ENCODE results near the gene HSD3B2. TPM values are rescaled to one million over a fixed set of nuclear protein-coding genes. Genes with fewer than 3 reads are reported as not detected.

Gene HSD3B2
- total RNA-seq, 1 experiment from 2014 or later: not detected

DNA sequence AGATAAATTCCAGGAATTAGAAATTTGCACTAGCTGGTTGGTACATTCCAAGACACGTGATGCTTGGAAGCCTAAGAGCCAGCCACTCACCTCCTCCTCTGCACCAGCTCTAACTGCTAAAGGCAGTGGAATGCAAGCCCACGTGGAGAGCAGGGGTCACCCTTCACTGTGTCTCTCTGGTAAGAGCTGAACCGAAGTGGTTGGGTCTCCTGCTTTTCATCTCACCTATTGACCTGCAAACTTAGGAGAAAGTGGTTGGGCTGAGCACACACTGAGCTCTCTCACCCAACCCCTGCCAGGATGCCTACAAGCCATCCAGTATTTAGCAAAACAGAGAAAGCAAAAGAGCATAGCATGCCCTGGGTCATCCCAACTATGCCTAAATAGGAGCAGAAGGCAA is 27.1 kb upstream of the HSD3B2 start:
- Histone ChIP-seq H3K4me3 (no peak overlapping the region), H3K9me3 (no peaks in the 10 kb centered on the region), H3K36me3 (no peaks in the 10 kb centered on the region), H3K27me3 (no peaks in the 10 kb centered on the region; the same call in 1 of the 2 replicates)
- DNase-seq: no peak

DNA sequence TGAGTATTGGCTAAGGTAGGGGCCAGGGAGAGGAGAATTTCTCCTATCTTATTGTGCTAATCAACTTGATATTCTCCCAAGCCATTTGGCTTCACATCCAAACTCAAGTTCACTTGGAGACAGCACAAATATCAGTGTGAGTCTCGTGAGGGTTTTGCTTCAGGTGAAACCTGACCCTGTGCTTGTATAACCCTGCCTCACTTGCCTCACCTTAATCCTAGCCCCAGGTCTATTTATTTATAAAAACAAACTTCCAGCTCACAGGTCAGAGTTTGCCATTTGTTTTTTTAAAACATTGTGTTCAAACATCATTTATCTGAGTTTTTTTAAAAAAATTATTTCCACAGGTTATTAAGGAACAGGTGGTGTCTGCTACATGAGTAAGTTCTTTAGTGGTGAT is 26.5 kb upstream of the HSD3B2 start:
- Histone ChIP-seq H3K4me3 (no peak overlapping the region), H3K36me3 (no peaks in the 10 kb centered on the region), H3K27me3 (no peaks in the 10 kb centered on the region; the same call in 1 of the 2 replicates), H3K9me3 (no peaks in the 10 kb centered on the region)
- no peak for DNase-seq

DNA sequence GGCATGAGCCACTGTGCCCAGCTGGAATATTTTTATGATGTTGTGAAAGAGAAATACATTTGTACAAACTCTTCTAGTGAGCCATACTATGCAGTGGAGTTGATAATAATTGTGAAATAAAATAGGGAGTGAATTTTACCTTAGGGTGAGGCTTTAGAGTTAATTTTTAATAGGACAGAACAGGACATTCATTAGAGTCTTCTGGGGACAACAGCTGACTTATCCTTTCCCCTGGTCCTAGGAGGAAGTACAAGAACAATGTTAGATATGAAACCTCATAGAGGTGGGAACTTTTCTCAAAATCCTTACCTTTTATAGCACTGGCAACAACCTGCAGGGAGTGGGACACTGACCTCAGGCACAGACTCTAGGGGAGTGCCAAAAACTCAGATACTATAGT is 24.4 kb upstream of the HSD3B2 start:
- Histone ChIP-seq H3K36me3 (no peaks in the 10 kb centered on the region), H3K9me3 (no peaks in the 10 kb centered on the region), H3K4me3 (no peak overlapping the region), H3K27me3 (no peaks in the 10 kb centered on the region; the same call in 1 of the 2 replicates)
- DNase-seq: no peak

DNA sequence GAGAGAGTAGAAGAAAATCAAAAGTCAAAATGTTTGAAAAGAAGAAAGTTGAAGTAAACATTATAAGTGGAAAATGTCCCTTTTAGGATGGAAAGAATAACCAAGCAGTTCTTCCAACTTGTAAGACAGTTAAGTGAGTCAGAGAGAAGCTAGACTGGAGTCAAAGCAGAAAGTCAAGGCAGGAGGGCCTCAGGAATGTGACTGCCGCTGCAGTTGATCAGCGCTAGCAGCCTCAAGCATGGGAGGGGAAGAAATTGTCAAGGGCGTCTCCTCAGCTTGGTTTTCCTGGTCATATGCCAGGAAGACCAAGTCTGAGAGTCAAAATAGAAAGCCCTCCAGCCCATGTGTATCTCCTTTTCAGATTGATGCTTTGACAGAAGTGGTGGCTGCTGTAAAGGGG is 23.2 kb upstream of the HSD3B2 start:
- no peaks in the 10 kb centered on the region for H3K36me3 ChIP-seq
- H3K27me3 ChIP-seq: no peaks in the 10 kb centered on the region; the same call in none of the 2 replicates
- no peak for DNase-seq
- no peaks in the 10 kb centered on the region for H3K9me3 ChIP-seq
- H3K4me3 ChIP-seq: no peak overlapping the region

DNA sequence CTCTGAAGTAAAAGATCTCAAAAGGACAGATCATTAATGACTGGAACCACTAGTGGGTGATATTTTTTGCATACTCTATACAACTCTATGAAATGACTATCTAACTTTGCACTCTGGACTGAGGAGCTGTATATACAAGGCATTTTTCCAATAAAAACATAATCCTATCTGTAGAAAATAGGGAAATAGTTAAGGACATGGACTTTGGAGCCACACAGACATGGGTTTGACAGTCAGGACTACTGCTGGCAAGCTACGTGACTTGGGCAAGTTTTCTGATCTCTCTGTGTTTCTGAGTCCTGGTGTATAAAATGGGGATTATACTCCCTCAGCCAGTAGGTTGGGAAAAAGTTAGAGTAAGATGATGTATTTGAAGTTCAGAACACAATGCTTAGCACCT is 20.9 kb upstream of the HSD3B2 start:
- Histone ChIP-seq H3K9me3 (no peaks in the 10 kb centered on the region), H3K36me3 (no peaks in the 10 kb centered on the region), H3K4me3 (no peak overlapping the region), H3K27me3 (no peaks in the 10 kb centered on the region; the same call in none of the 2 replicates)
- DNase-seq: no peak

DNA sequence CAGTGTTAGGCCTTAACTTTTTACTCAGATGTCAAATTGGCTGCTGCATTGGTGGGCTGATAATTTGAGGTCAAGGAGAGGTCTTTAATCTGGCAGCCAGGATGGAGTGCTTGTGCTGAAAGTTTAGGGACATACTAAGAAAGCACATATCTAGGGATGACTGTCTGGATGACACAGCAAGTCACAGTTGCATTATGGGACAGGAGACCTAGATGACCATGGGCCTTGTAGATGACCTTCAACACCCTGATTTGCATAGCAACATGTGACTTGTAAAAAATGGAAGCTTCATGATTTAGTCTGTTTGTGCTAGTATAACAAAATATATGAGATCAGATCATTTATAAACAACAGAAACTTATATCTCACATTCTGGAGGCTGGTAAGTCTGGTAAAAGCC is 18.0 kb upstream of the HSD3B2 start:
- no peaks in the 10 kb centered on the region for H3K36me3 ChIP-seq
- no peak for DNase-seq
- peaks cover 4% of the 10 kb centered on the region for H3K9me3 ChIP-seq
- no peak overlapping the region for H3K4me3 ChIP-seq
- H3K27me3 ChIP-seq: peaks cover 3% of the 10 kb centered on the region

DNA sequence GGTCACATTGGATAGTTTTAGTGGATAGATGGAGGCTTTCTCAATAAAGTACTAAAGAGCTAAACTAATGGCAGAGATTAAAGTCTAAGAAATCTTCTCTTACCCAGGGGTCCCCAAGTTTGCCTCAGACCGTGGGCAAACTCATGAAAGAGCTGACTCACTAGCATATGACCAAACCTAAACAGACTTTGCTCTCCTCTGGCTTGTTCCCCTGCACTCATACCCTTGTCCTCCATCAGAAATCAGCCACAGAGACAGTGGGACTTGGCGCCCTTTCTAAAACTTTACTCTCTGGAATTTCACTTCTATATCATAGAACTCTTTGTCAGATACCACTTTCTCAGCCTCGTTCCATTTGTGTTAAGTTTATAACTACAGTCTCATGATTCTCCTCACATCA is 17.0 kb upstream of the HSD3B2 start:
- DNase-seq: no peak
- Histone ChIP-seq H3K36me3 (no peaks in the 10 kb centered on the region), H3K4me3 (no peak overlapping the region), H3K9me3 (peaks cover 4% of the 10 kb centered on the region), H3K27me3 (peaks cover 3% of the 10 kb centered on the region)

DNA sequence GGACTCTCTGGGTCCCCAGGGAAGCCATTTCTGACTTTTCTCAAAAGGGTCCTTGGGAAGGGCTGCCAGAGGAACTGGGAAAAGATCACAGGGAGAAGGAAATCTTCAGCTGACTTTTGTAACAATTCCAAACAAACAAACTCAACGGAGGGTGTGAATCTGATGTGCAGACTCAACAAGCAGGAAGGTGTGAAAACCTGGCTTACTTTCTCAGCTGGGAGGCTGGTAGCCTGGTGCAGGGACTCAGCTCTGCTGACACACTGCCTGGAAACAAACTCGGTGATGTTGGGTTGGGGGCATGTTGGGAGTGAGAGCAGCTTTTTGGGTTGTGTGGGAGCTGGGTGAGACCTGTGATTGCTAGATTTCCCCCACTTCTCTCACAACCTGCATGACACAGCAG is 10.2 kb upstream of the HSD3B2 start:
- DNase-seq: no peak
- Histone ChIP-seq H3K9me3 (peaks cover 33% of the 10 kb centered on the region), H3K36me3 (no peaks in the 10 kb centered on the region), H3K27me3 (peaks cover 12% of the 10 kb centered on the region), H3K4me3 (no peak overlapping the region)

DNA sequence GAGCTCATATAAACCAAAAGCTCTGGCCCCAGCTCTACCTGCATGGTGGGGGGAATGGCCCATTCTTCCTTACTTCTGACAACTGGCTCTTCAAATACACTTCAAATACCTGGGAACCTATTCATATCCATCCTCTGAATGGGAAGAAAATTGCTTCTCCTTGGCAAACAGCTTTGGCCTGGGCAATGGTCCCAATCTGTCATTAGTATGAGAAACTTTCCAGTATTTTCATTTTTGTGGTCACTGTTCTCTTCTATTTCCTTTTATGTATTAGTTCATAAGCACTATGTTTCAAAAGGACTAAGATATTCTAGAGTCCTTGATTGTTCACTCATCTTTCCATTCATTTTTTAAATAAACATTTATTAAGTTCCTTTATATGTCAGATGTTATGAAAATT is 5.2 kb upstream of the HSD3B2 start:
- DNase-seq: peak; percentile 79
- peaks cover 22% of the 10 kb centered on the region for H3K9me3 ChIP-seq
- H3K4me3 ChIP-seq: no peak overlapping the region
- H3K27me3 ChIP-seq: no peaks in the 10 kb centered on the region; the same call in 1 of the 2 replicates
- no peaks in the 10 kb centered on the region for H3K36me3 ChIP-seq

DNA sequence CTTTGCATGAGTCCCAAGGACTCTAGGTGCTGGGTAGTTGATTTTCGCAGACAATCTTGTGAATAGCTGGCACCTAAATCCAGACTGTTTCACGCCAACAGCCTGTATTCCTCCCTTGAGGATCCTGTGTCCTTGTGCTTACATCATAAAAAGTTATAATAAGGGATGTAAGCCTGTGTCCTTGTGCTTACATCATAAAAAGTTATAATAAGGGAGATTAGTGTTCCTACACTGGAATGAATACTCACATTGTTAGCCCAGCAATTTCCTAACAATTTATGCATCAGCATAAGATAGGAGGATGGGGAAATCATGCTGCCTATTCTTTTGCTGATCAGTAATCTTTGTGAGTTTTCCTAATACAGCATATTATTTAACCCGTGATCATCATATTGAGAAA is 4.0 kb upstream of the HSD3B2 start:
- H3K9me3 ChIP-seq: peaks cover 19% of the 10 kb centered on the region
- no peak overlapping the region for H3K4me3 ChIP-seq
- H3K36me3 ChIP-seq: no peaks in the 10 kb centered on the region
- DNase-seq: no peak
- no peaks in the 10 kb centered on the region; the same call in 1 of the 2 replicates for H3K27me3 ChIP-seq

DNA sequence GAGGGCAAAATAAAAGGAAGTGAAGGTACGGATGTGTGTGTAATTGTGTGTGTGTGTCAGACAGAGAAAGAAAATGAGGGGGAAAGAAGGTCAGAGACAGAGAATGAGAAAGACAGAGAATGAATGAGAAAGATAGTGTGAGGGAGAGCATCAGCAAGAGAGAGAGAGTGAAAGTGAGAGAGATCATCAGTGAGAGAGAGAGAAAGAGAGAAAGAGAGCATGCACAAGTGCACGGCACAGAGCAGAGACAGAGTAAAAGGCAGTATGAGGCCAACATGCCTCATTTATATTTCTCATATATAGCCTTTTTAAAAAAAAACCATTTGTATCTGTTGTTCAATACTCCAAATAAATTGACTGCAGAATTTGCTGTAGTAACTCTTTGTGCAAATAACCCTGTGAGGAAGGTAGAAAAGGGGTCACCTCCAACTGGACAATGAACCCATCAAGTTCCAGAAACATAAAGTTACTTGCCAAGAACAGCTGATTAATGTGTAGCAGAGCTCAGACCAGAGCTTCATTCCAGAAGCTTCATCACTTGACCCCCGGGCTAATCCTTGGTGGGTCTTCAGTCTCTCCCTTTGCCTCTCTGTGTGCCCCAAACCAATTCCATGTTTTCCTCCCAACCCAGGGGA is 1.2 kb downstream of the HSD3B2 start:
- no peak for DNase-seq
- Histone ChIP-seq H3K4me3 (no peak overlapping the region), H3K9me3 (no peaks in the 10 kb centered on the region), H3K36me3 (no peaks in the 10 kb centered on the region), H3K27me3 (no peaks in the 10 kb centered on the region; the same call in 1 of the 2 replicates)

DNA sequence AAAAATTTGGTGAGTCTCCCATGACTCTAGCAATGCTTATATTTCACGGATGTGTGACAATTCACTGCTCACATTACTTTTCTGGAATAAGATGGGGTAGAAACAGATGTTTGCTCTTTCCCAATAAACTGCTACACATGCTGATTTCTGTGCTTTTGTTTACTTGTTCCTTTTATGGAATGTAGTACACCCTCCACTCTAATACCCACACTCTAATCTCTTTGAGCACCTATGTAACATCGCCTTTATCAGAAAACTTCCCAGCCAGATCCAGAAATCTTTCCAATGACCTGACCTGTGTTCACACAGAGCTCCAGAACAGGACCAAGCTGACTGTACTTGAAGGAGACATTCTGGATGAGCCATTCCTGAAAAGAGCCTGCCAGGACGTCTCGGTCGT is 4.2 kb downstream of the HSD3B2 start:
- no peak for DNase-seq
- Histone ChIP-seq H3K36me3 (no peaks in the 10 kb centered on the region), H3K4me3 (no peak overlapping the region), H3K27me3 (no peaks in the 10 kb centered on the region; the same call in 1 of the 2 replicates), H3K9me3 (no peaks in the 10 kb centered on the region)

DNA sequence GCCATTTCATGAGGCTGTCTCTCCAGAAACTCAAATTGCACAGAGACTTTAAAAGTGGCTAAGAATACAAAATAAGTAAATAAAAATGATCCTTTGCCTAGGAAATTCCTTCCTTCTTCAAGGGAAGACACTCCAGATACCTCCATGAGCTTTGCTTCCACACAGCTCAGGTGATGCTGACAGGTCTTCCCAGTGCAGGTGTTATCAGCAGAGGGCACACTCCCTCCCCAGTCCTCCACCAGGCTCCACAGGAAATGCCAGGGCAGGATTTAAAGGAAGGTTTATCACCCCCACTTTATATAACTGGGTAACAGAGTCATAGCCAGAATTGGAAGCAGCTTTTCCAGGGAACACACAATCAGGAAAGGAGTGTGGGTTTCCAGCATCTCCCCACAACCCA is 5.7 kb downstream of the HSD3B2 start:
- Histone ChIP-seq H3K27me3 (no peaks in the 10 kb centered on the region), H3K36me3 (no peaks in the 10 kb centered on the region), H3K4me3 (no peak overlapping the region), H3K9me3 (no peaks in the 10 kb centered on the region)
- DNase-seq: no peak

DNA sequence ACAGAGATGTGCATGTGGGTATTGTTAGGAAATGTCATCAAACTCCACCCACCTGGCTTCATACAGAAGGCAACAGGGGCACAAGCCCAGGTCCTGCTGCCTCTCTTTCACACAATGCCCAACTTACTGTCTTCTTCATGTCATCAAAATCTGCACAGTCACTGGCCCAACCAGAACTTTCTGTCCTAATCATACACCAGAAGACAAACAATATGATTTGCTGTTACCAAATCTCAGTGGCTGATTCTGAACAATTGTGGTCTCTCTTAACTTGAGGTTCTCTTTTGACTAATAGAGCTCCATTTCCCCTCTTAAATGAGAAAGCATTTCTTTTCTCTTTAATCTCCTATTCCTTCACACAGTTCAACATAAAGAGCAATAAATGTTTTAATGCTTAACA is 7.7 kb downstream of the HSD3B2 start:
- DNase-seq: no peak

DNA sequence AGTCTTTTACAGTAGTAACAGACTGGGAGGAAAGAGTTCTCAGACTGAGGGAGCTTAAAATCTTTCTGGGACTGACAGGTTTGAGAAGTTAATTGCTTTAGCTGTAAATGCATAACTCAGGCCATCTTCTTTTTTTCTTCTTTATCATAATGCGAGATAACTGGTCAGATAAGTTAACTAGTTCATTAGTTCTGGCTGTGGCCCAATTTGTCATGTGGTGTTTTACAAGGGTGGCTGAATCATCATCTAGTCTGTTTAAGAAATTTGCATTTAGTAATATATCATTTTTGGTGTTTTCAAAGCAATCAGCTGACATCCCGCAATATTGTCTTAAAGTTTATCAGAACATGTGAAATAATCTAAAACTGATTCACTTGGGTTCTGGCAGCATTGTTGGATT is 14.0 kb downstream of the HSD3B2 start:
- Histone ChIP-seq H3K4me3 (no peak overlapping the region), H3K27me3 (peaks cover 4% of the 10 kb centered on the region), H3K9me3 (no peaks in the 10 kb centered on the region), H3K36me3 (no peaks in the 10 kb centered on the region)
- DNase-seq: no peak

More for the DNA sequence above, 7.7 kb downstream of the HSD3B2 start:
- Histone ChIP-seq H3K27me3 (no peaks in the 10 kb centered on the region), H3K36me3 (no peaks in the 10 kb centered on the region), H3K4me3 (no peak overlapping the region), H3K9me3 (no peaks in the 10 kb centered on the region)

DNA sequence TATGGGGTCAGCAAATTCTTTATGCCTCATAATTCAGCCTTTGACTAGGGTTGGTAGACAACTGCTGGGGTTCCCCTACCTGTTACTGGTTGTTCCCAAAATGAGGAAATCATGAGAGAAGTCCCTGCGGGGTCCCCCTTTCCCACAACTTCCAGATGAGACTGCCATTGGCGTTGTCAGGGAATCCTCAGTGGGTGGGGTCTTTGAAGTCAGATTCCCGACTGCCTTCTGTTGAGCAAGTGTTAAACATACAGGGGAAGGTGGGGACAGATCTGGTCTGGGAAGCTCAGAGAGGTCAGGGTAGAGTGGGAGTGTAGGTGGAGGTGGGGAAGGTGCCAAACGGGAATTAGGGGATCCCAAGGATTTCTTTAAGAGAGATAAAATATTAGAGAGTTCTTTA is 14.7 kb downstream of the HSD3B2 start:
- peaks cover 4% of the 10 kb centered on the region for H3K27me3 ChIP-seq
- H3K9me3 ChIP-seq: no peaks in the 10 kb centered on the region
- no peaks in the 10 kb centered on the region for H3K36me3 ChIP-seq
- H3K4me3 ChIP-seq: no peak overlapping the region
- no peak for DNase-seq

DNA sequence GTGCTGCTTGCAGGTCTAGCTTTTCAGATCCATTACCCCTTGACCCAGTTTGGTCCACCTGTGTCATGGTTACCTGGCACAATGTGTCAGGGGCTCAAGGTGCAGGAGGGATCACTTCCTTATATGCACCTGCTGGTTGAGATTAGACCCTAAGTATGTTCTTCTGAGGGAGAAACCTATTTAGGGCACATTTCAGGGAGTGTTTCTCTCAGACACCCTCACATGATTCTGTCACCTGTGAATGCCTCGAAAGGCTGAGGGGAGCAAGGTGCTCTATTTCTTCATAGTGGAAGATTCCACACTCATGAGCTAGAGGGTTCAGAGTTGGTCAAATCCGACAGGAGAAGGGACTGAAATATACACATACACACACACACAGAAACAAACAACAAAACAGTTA is 15.5 kb downstream of the HSD3B2 start:
- no peaks in the 10 kb centered on the region for H3K9me3 ChIP-seq
- no peak for DNase-seq
- no peaks in the 10 kb centered on the region for H3K36me3 ChIP-seq
- H3K4me3 ChIP-seq: no peak overlapping the region
- peaks cover 4% of the 10 kb centered on the region for H3K27me3 ChIP-seq

DNA sequence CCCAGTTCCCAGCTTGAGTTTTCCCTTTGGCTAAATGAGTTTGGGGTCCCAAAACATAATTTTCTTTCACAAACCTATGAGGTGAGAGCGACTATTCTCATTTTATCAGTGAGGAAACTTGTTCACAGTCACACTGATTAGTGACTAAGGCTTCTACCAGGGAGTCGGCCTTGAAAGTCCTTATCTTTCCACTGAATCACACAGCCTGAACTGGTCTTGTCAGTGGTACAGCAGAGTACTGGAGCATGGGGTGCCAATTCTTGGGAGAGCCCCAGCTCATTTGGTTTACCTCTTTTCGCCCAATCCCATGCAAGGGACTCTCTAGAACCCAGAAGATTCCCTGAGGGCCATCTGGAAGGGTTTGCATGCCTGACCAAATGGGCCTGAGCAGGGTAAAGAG is 16.9 kb downstream of the HSD3B2 start:
- Histone ChIP-seq H3K4me3 (no peak overlapping the region), H3K9me3 (no peaks in the 10 kb centered on the region), H3K36me3 (no peaks in the 10 kb centered on the region), H3K27me3 (peaks cover 4% of the 10 kb centered on the region)
- no peak for DNase-seq

All from MG63 (cell line).